Left lung (tissue), 10 donors: Measurements from ENCODE around the gene TRIM9. TPM values are rescaled to one million over a fixed set of nuclear protein-coding genes. Genes with fewer than 3 reads are reported as not detected.

ENCODE experiments used
- ATAC-seq: fragments of 200-7000 bp; cut with Tn5 transposase; one replicate; pipeline ENCODE4 v1.9.1; 2020; ENCODE audit warnings: moderate library complexity
- DNase-seq, 4 donors: peaks; one replicate each; pipeline ENCODE4 v3.0.0-alpha.2; 2013 to 2020
- H3K27ac ChIP-seq, 2 donors: fragments of 200-600 bp; sonication (generic) in 1 of 2; one replicate each; pipeline versions ENCODE4 v1.5.0 to v1.8.0; 2020 to 2021
- H3K27me3 ChIP-seq, 2 donors: fragments of 200-600 bp; sonication (generic) in 1 of 2; one replicate each; pipeline versions ENCODE4 v1.5.0 to v1.8.0; 2020 to 2021
- H3K36me3 ChIP-seq, 2 donors: fragments of 200-600 bp; sonication (generic) in 1 of 2; one replicate each; pipeline versions ENCODE4 v1.5.0 to v1.8.0; 2020 to 2021
- H3K4me1 ChIP-seq, 2 donors: fragments of 200-600 bp; one replicate each; pipeline ENCODE4 v1.8.0; 2021
- H3K4me3 ChIP-seq, 2 donors: fragments of 200-600 bp; sonication (generic) in 1 of 2; one replicate each; pipeline versions ENCODE4 v1.5.0 to v1.8.0; 2020 to 2021; ENCODE audit warnings: mild to moderate bottlenecking in 1 of 2
- H3K9me3 ChIP-seq, 2 donors: fragments of 200-600 bp; sonication (generic) in 1 of 2; one replicate each; pipeline versions ENCODE4 v1.5.0 to v1.8.0; 2020 to 2021
- CTCF ChIP-seq, 2 donors: fragments of 200-600 bp; sonication (generic) in 1 of 2; IDR thresholded peaks; one replicate each; pipeline versions ENCODE4 v1.5.0 to v1.8.0; 2021; ENCODE audit warnings: antibody characterized with exemption in 2 of 2
- intact Hi-C, 2 donors: fragments of 100-400 bp; cut with DNase I; formaldehyde crosslinking; loops; one replicate each; pipeline versions ENCODE4 v1.11.2 to v1.14.2; 2022
- polyA plus RNA-seq, 6 donors: library from polyadenylated mRNA; unstranded; fragments of 120-200 nt; gene quantifications; one replicate each; pipeline ENCODE4 v1.2.1, GENCODE V29; 2013; ENCODE audit not compliant: insufficient read length in 6 of 6
- total RNA-seq, 2 donors: library from RNA; stranded (reverse); fragmentation: NEBNext Ultra II Directional; extraction: Animal tissue kit (Norgen Biotek cat#: 25700); gene quantifications; one replicate each; pipeline ENCODE4 v1.2.1, GENCODE V29; 2021
- donor health status: DM: no; HTN: yes; CAD: no.
- donor health status: DM: no; HTN: no; CAD: no.

Gene TRIM9
- total and polyA plus RNA-seq, 8 donors: 0.47 to 1.4 (median 1.0) TPM

- no peaks in the 10 kb centered on the region for H3K36me3 ChIP-seq
- H3K27ac ChIP-seq: no peak overlapping the region
- no peak for ATAC-seq
- no peak for DNase-seq
- H3K27me3 ChIP-seq: no peaks in the 10 kb centered on the region
- H3K4me1 ChIP-seq: no peaks in the 10 kb centered on the region
- TF ChIP-seq CTCF (IDR thresholded peaks at IDR 0.05): no peak
- intact Hi-C loops: no loop called here
- no peak overlapping the region for H3K4me3 ChIP-seq
- no peaks in the 10 kb centered on the region for H3K9me3 ChIP-seq
These were observed 110.7 kb downstream of the TRIM9 start for GRCh38 chr14:50984036-50984710.

GRCh38 chr14:50979941-50980850 is 114.7 kb downstream of the TRIM9 start:
- intact Hi-C loops: no loop called here
- DNase-seq (no peak), ATAC-seq (no peak)
- H3K27me3 ChIP-seq: no peaks in the 10 kb centered on the region
- H3K27ac ChIP-seq: no peak overlapping the region
- no peaks in the 10 kb centered on the region for H3K36me3 ChIP-seq
- TF ChIP-seq CTCF (IDR thresholded peaks at IDR 0.05): no peak
- H3K4me3 ChIP-seq: no peak overlapping the region
- no peaks in the 10 kb centered on the region for H3K4me1 ChIP-seq
- H3K9me3 ChIP-seq: no peaks in the 10 kb centered on the region

- Histone ChIP-seq H3K27me3 (no peaks in the 10 kb centered on the region), H3K27ac (no peak overlapping the region), H3K4me1 (no peaks in the 10 kb centered on the region), H3K9me3 (no peaks in the 10 kb centered on the region), H3K36me3 (no peaks in the 10 kb centered on the region), H3K4me3 (no peak overlapping the region)
- TF ChIP-seq CTCF (IDR thresholded peaks at IDR 0.05): no peak
- no peak for ATAC-seq
- DNase-seq: no peak
- intact Hi-C loops: no loop called here
These were observed 116.0 kb downstream of the TRIM9 start for GRCh38 chr14:50978888-50979287.

GRCh38 chr14:50978529-50978871 is 116.4 kb downstream of the TRIM9 start:
- intact Hi-C loops: no loop called here
- no peak overlapping the region for H3K27ac ChIP-seq
- ATAC-seq: no peak

More at GRCh38 chr14:50978529-50978871, 116.4 kb downstream of the TRIM9 start:
- H3K36me3 ChIP-seq: no peaks in the 10 kb centered on the region
- no peak for TF ChIP-seq CTCF (IDR thresholded peaks at IDR 0.05)
- no peaks in the 10 kb centered on the region for H3K27me3 ChIP-seq
- no peak overlapping the region for H3K4me3 ChIP-seq
- no peak for DNase-seq
- no peaks in the 10 kb centered on the region for H3K4me1 ChIP-seq
- no peaks in the 10 kb centered on the region for H3K9me3 ChIP-seq
